ENCODE results near the gene USHBP1.

- no peak for TF ChIP-seq CTCF (IDR thresholded peaks at IDR 0.05)
- no peak for TF ChIP-seq POLR2A (IDR thresholded peaks at IDR 0.05)
Measured at GRCh38 chr19:17286263-17286662, 21.7 kb upstream of the USHBP1 start.

All from vagina (tissue), 2 donors.